GM18867 (cell line): ENCODE data around the gene MAGI3.
"Not testable (repeated sequence)": the region's sequence is repeated elsewhere in the genome, so short reads cannot be mapped to it uniquely, and the experiment has no call there.

Source experiments
- ATAC-seq: cut with Tn5 transposase; IDR thresholded peaks from one replicate; pipeline ENCODE4 v1.9.1; 2021; ENCODE audit warnings: mild to moderate bottlenecking, moderate library complexity; ENCODE audit not compliant: unreplicated experiment

MAGI3 gene

DNA sequence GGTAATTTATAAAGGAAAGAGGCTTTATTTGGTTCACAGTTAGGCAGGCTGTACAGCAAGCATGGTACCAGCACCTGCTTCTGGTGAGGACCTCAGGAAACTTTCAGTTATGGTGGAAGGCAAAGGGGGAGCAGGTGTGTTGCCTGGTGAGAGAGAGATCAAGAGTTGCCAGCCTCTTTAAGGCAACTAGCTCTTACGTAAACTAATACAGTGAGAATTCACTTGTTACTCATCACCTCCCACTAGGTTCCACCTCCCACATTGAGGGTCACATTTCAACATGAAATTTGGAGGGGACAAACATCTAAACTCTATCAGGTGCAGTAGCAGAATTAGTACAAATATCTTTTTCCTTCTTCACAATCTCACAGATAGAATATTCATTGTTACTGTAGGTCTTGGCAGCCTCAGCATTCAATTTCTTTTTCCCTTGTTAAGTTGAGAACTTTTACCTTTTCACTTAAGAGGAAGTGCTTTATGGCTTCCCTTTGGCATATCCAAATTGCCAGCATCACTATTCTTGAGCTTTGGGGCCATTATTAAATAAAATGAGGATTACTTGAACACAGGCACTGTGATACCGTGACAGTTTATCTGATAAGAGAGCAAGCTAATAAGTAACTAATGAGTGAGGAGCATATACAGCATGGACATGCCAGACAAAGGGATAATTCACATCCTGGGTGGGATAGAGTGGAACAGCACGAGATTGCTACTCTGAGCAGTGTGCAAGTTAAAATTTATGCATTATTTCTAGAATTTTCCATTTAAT, 48.4 kb downstream of the MAGI3 start:
- no peak for ATAC-seq

- no peak for ATAC-seq
Measured at GRCh38 chr1:113439277-113439670, 49.0 kb downstream of the MAGI3 start.

- no peak for ATAC-seq
Measured at GRCh38 chr1:113442131-113442530, 51.8 kb downstream of the MAGI3 start.

DNA sequence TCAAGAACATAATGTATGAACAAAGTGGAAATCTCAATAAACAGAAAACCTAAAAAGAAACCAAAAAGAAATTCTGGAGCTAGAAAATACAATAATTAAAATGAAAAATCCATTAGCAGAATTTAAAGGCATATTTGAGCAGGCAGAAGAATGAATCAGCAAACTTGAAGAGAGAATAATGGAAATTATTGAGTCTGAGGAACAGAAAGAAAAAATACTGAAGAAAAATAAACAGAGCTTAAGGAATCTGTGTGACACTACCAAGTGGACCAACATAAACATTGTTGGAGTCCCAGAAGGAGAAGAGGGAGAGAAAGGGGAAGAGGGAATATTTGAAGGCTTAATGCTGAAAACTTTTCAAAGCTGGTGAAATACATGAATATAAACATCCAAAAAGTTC, 54.5 kb downstream of the MAGI3 start:
- ATAC-seq = no peak

DNA sequence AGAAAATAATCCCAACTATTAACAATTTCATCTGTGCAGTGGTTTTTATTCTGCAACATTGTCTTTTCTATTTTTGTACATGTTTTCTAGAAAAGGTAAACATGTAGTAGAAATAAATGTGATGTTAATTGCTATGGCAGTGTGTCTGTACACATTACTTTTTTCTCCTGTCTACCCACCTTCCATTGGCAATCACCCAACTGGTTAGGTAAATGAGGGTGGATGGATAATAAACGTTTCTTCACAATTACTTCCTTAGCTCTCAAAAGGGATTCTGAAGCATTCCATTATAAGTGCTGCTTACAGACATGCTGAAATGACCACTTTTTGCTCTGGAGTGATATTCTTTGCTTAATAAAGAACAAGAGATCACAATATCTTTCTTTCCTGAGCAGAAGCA, 61.4 kb downstream of the MAGI3 start:
- no peak for ATAC-seq

GRCh38 chr1:113452921-113453770, 62.8 kb downstream of the MAGI3 start:
- no peak for ATAC-seq

GRCh38 chr1:113453771-113454083, 63.4 kb downstream of the MAGI3 start:
- ATAC-seq = no peak

- no peak for ATAC-seq
Measured at GRCh38 chr1:113455374-113455773, 65.1 kb downstream of the MAGI3 start.

DNA sequence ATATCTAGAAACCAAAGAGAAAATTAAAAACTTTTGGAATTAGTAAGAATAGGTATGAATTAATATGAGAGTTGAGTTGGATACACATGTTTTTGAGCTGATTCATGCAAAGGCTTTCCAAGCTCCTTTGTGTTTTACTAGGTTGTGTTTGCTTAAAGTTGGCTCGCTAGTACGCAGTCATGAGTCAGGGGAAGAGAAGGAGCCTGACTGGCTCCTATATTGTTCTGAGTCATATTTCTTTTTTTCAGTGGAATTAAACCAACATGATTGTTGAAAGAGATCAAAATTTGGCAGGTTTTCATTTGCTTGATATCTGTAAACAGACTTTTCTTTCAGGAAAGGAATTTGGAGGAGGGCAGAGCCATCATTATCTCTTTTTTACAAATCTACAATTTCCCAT, 66.7 kb downstream of the MAGI3 start:
- no peak for ATAC-seq

- ATAC-seq = no peak
Measured at GRCh38 chr1:113459279-113459678, 69.0 kb downstream of the MAGI3 start.

GRCh38 chr1:113467991-113468390, 77.7 kb downstream of the MAGI3 start:
- no peak for ATAC-seq

- not testable (repeated sequence) for ATAC-seq
Measured at GRCh38 chr1:113478427-113479195, 88.3 kb downstream of the MAGI3 start.

- ATAC-seq = no peak
Measured at GRCh38 chr1:113479713-113480676, 89.7 kb downstream of the MAGI3 start.

GRCh38 chr1:113485131-113485530, 94.8 kb downstream of the MAGI3 start:
- not testable (repeated sequence) for ATAC-seq

DNA sequence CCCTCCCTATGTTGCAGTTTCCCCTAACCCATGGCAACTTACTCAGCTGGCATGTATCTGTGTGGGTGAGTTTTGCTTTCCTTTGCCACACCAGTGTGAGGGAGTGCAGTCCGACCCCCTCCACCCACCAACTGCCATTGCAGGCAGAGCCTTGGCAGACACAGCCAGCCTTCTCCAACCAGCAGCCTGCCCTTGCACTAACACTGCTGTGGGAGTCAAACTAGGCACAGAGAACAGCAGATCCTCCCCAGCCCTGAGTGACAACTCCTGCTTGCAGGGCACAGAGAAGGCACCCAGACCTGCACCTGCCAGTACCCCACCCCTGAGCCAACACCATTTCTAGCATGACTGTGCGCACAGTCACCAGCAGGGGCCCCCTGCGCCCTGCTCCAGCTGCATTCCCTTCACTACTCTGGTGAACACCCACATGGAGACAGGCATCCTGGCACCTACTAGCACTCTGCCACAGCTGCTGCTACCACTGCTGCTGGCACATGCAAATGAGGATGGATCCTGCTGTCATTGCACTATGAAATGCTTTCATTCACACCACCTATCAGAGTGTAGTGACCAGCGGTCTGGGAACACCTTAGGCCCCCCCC, 98.4 kb downstream of the MAGI3 start:
- ATAC-seq = no peak

DNA sequence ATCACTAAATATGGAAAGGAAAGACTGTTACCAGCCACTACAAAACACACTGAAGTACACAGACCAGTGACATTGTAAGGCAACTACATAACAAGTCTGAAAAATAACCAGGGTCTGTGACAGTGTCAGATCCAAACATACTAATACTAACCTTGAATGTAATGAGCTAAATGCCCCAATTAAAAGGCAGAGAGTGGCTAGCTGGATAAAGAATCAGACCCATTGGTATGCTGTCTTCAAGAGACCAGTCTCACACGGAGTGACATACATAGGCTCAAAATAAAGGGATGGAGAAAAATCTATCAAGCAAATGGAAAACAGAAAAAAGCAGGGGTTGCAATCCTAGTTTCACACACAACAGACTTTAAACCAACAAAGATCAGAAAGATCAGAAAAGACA, 100.1 kb downstream of the MAGI3 start:
- no peak for ATAC-seq

GRCh38 chr1:113493533-113493932, 103.2 kb downstream of the MAGI3 start:
- ATAC-seq = no peak

GRCh38 chr1:113505357-113505756, 115.0 kb downstream of the MAGI3 start:
- no peak for ATAC-seq

DNA sequence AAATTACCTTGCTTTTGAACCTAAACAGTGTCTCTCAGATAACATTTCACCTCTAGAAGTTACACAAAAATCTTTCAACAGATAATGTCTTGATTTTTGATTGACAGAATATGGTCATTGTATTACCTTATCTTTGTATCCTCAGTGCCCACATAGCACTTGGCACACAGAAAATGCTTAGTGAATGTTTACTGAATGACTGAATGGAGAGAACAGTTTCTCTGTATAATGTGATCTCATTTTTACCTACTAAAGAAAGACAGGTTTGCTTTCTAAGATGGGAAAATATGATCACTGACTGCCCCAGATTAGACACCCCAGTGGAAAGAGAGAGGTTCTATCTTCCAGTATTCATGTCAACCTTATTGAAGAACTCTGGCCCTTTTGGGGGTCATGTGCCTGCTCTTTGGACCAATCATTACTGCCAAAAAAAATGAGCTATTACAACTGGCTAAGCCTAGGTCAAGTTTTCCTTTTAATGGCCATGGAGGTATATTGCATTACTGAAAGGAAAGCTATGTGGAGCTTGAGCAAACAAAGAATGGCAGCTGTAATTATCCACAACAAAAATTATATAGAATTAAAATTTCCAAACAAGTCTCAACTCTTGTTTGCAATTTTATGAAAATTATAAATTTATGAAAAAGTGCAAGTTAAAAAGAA, 117.4 kb downstream of the MAGI3 start:
- no peak for ATAC-seq
